ENCODE data around the gene OTULIN. TPM values are rescaled to one million over a fixed set of nuclear protein-coding genes. Genes with fewer than 3 reads are reported as not detected.

OTULIN gene
- total and polyA plus RNA-seq, 2 of the 13 experiments (the other 11 are each of a cell fraction or from before 2014, with no cell fraction given): 7.0 to 34.8 TPM

- in situ Hi-C loops (cut with HindIII; ENCODE audit: extremely low pct_ligation_motif_present, low pct_unique_long_range_greater_than_20kb): no loop called here
- no peak for ATAC-seq
- no peak for FAIRE-seq
These were observed 7.6 kb downstream of the OTULIN start for GRCh38 chr5:14672082-14672481.

More at GRCh38 chr5:14672082-14672481, 7.6 kb downstream of the OTULIN start:
- H3K4me3 ChIP-seq (replicated peaks in 1 of 3; ENCODE audit: insufficient read depth in 1 of 3, low read depth in 2 of 3, low read length in 3 of 3): no peak overlapping the region
- no peak overlapping the region for H3K4me2 ChIP-seq (ENCODE audit: low read depth, low read length)
- TF ChIP-seq RXRA (CRISPR knock-in tag; IDR thresholded peaks at IDR 0.05) (no peak), ZMYM4 (CRISPR knock-in tag; IDR thresholded peaks at IDR 0.05) (no peak), STAT5B (CRISPR knock-in tag; IDR thresholded peaks at IDR 0.05) (no peak), ZNF24 (IDR thresholded peaks at IDR 0.05) (no peak), KDM6A (CRISPR knock-in tag; IDR thresholded peaks at IDR 0.05; ENCODE audit: low read depth) (no peak), PRMT3 (CRISPR knock-in tag; IDR thresholded peaks at IDR 0.05; ENCODE audit: borderline replicate concordance, low read depth) (no peak), ZNF230 (CRISPR knock-in tag; IDR thresholded peaks at IDR 0.05) (no peak), TOE1 (CRISPR knock-in tag; IDR thresholded peaks at IDR 0.05) (no peak), SKI (IDR thresholded peaks at IDR 0.05; ENCODE audit: partially characterized antibody) (no peak)
- TF ChIP-seq, protein P1, sequence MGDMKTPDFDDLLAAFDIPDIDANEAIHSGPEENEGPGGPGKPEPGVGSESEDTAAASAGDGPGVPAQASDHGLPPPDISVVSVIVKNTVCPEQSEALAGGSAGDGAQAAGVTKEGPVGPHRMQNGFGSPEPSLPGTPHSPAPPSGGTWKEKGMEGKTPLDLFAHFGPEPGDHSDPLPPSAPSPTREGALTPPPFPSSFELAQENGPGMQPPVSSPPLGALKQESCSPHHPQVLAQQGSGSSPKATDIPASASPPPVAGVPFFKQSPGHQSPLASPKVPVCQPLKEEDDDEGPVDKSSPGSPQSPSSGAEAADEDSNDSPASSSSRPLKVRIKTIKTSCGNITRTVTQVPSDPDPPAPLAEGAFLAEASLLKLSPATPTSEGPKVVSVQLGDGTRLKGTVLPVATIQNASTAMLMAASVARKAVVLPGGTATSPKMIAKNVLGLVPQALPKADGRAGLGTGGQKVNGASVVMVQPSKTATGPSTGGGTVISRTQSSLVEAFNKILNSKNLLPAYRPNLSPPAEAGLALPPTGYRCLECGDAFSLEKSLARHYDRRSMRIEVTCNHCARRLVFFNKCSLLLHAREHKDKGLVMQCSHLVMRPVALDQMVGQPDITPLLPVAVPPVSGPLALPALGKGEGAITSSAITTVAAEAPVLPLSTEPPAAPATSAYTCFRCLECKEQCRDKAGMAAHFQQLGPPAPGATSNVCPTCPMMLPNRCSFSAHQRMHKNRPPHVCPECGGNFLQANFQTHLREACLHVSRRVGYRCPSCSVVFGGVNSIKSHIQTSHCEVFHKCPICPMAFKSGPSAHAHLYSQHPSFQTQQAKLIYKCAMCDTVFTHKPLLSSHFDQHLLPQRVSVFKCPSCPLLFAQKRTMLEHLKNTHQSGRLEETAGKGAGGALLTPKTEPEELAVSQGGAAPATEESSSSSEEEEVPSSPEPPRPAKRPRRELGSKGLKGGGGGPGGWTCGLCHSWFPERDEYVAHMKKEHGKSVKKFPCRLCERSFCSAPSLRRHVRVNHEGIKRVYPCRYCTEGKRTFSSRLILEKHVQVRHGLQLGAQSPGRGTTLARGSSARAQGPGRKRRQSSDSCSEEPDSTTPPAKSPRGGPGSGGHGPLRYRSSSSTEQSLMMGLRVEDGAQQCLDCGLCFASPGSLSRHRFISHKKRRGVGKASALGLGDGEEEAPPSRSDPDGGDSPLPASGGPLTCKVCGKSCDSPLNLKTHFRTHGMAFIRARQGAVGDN (CRISPR knock-in tag; IDR thresholded peaks at IDR 0.05): no peak
- H3K9me3 ChIP-seq (ENCODE audit: low read length): no peaks in the 10 kb centered on the region
- no peaks in the 10 kb centered on the region for H3K27me3 ChIP-seq (ENCODE audit: control insufficient read depth in 1 of 2, insufficient read depth in 2 of 2, low read length in 2 of 2)
- no TSS peak for BruUV-seq (replicated peaks)
- no peak overlapping the region for H2AFZ ChIP-seq (ENCODE audit: low read length)
- H3K79me2 ChIP-seq (ENCODE audit: insufficient read depth, low read length): peaks cover 99% of the 10 kb centered on the region
- peaks cover 2 to 29% of the 10 kb centered on the region in 2 experiments; a peak in 4 of 5 replicates for H3K36me3 ChIP-seq (replicated peaks in 1 of 2; ENCODE audit: control insufficient read depth in 1 of 2, insufficient read depth in 2 of 2, low read length in 2 of 2)
- peaks cover 61% of the 10 kb centered on the region for H3K4me1 ChIP-seq (ENCODE audit: insufficient read depth, low read length)
- H3K9ac ChIP-seq (ENCODE audit: insufficient read depth, low read depth, low read length): no peak overlapping the region
- no peak overlapping the region for H3K27ac ChIP-seq (ENCODE audit: extremely low read length, insufficient read depth, low read length)
- ChIA-PET POLR2A (no interaction called here), CTCF (ENCODE audit: low intra/inter-chr PET ratio, low total read pairs) (no interaction called here)
- peaks cover 19% of the 10 kb centered on the region for H4K20me1 ChIP-seq (ENCODE audit: insufficient read depth, low read length)
- 83% methylated on average over 4 of the region's 4 CpGs for WGBS (ENCODE audit: low lambda C conversion rate)
- DNase-seq (ENCODE audit: low spot score): no peak
- intact Hi-C loops (cut with micrococcal nuclease; ENCODE audit: unreplicated experiment): no loop called here

Data from HepG2 (cell line).